ENCODE measurements around the gene PLCXD3. TPM values are rescaled to one million over a fixed set of nuclear protein-coding genes. Genes with fewer than 3 reads are reported as not detected.

Gene PLCXD3, protein sequence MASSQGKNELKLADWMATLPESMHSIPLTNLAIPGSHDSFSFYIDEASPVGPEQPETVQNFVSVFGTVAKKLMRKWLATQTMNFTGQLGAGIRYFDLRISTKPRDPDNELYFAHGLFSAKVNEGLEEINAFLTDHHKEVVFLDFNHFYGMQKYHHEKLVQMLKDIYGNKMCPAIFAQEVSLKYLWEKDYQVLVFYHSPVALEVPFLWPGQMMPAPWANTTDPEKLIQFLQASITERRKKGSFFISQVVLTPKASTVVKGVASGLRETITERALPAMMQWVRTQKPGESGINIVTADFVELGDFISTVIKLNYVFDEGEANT
- total RNA-seq (2012; rRNA removed) (under 0.01 TPM in 2 replicates), polyA plus RNA-seq (2012; rRNA removed) (0.01 and 0.02 TPM in 2 replicates), Bru-seq, nascent RNA (percentile 7 among the genes with signal in this experiment), BruChase-seq, experiment 1, labeled RNA remaining after a 6-hour chase (percentile 4 among the genes with signal in this experiment), BruChase-seq, experiment 2, labeled RNA remaining after a 2-hour chase (percentile 4 among the genes with signal in this experiment)
- polyA plus RNA-seq (2012; cell fraction: cytosol; rRNA removed): under 0.01 and 0.01 TPM in 2 replicates
- polyA plus RNA-seq (2012; cell fraction: nucleus; rRNA removed; ENCODE audit: low replicate concordance): 0.01 TPM in 1 of 2 replicates, not detected in the other
- long read RNA-seq: 0 reads

DNA sequence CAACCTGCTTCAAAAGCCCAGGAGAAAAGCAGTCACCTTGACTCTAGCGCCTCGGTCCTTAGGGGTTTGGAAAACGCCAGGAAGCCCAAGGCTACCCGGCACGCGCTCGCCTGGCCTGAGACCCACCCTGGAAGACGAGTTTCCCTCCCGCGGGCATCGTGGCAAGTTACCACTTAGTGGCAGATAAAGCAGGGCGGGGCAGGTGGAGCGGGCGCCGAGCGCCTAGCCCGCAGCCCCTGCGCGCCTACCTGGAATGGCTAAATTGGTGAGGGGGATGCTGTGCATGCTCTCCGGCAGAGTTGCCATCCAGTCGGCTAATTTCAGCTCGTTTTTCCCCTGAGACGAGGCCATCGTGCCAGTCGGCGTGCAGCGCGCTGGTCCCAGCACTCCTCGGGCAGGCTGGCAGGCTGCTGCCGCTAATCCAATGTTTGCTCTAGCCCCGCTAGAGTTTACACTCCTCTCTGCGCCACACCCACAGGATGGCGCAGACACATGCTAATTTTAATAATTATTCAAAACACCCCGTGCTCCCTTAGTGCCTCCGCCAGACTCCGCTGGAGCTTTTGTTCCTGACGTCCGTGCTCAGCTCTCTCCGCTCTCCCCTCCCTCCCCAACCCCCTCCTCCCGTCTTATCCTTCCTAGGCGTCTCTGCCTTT is at the start of gene PLCXD3:
Gene PLCXD3 (minus strand): TSS at position 426 of the 656 bp plus-strand sequence. CDS start 75 bp downstream, at position 351.
- intact Hi-C loops (cut with micrococcal nuclease): no loop called here
- BruUV-seq (replicated peaks): no TSS peak
- H2AFZ ChIP-seq (replicated peaks; ENCODE audit: low read length, poor library complexity): peak within 1 kb of the TSS; percentile 80
- no peak within 1 kb of the TSS for H3K18ac ChIP-seq (ENCODE audit: low read depth, low read length)
- H2AK9ac ChIP-seq (replicated peaks; ENCODE audit: low read depth, low read length, poor library complexity): no peak within 1 kb of the TSS
- no peak for TF ChIP-seq CHD1 (IDR thresholded peaks at IDR 0.05; ENCODE audit: low read depth, low read length)
- no peak for TF ChIP-seq SMC3 (IDR thresholded peaks at IDR 0.05; ENCODE audit: low read depth, low read length)
- no peak for TF ChIP-seq BHLHE40 (IDR thresholded peaks at IDR 0.05; ENCODE audit: low read depth, low read length)
- H3K4ac ChIP-seq (ENCODE audit: low read depth, low read length): no peak within 1 kb of the TSS
- no peak within 1 kb of the TSS for H2BK5ac ChIP-seq (ENCODE audit: low read depth, low read length, poor library complexity, severe bottlenecking)
- no peak within 1 kb of the TSS for H2BK15ac ChIP-seq (ENCODE audit: low read depth, low read length)
- no peak within 1 kb of the TSS for H3K9ac ChIP-seq (ENCODE audit: low read depth, low read length)
- in situ Hi-C loops (cut with MboI; ENCODE audit: low sequenced_read_pairs): no loop called here
- 1% methylated on average over 21 of the region's 41 CpGs; no CpG with 5 or more reads in 1 of the 2 experiments for WGBS, 2 experiments (ENCODE audit: extremely low coverage in 2 of 2, insufficient read length in 1 of 2)
- H4K5ac ChIP-seq (ENCODE audit: low read depth, low read length): no peak within 1 kb of the TSS
- H3K56ac ChIP-seq (ENCODE audit: extremely low read depth, insufficient read depth, low read length): no peak within 1 kb of the TSS
- ChIA-PET POLR2A (ENCODE audit: unreplicated experiment) (no interaction called here), CTCF (interaction anchor here (0.5 kb wide), 1 partner anchor 36 kb away, joined by 3 read pairs; no protein-coding TSS in a partner anchor)
- H3K27me3 ChIP-seq (ENCODE audit: control insufficient read depth, insufficient read depth, low read length): peaks cover 35% of the 10 kb centered on the region
- peak; percentile 66 for ATAC-seq (ENCODE audit: low read depth)
- H3K9me3 ChIP-seq (ENCODE audit: control insufficient read depth, insufficient read depth, low read length): peaks cover 2% of the 10 kb centered on the region; the same call in 1 of the 2 replicates
- H3K27ac ChIP-seq (ENCODE audit: insufficient read depth, low read length): no peak within 1 kb of the TSS
- no peak within 1 kb of the TSS for H3K23ac ChIP-seq (ENCODE audit: low read depth, low read length)
- H3K36me3 ChIP-seq (ENCODE audit: control insufficient read depth, insufficient read depth, low read length): no peaks in the 10 kb centered on the region
- no peak within 1 kb of the TSS for H2BK120ac ChIP-seq (ENCODE audit: low read depth, low read length)
- DNase-seq: no peak
- no peak within 1 kb of the TSS for H2AK5ac ChIP-seq (ENCODE audit: low read depth, low read length)
- no peaks in the 10 kb centered on the region for H3K79me1 ChIP-seq (ENCODE audit: low read depth in 1 of 2, low read length in 2 of 2)
- H3K14ac ChIP-seq (replicated peaks; ENCODE audit: low read depth, low read length): no peak within 1 kb of the TSS
- no peaks in the 10 kb centered on the region for H4K20me1 ChIP-seq (ENCODE audit: insufficient read depth, low read length)
- no peak within 1 kb of the TSS for H4K8ac ChIP-seq (ENCODE audit: low read depth in 2 of 2, low read length in 2 of 2)
- no peak within 1 kb of the TSS for H4K91ac ChIP-seq (ENCODE audit: insufficient read depth, low read depth, low read length)
- peak within 1 kb of the TSS; percentile 42 for H3K4me3 ChIP-seq (ENCODE audit: insufficient read depth, low read depth, low read length)
- dilution Hi-C loops (cut with HindIII; ENCODE audit: low sequenced_read_pairs, unreplicated experiment): no loop called here
- no peaks in the 10 kb centered on the region for H3K4me1 ChIP-seq (ENCODE audit: control insufficient read depth, insufficient read depth, low read length)
- peak within 1 kb of the TSS; percentile 95 for H3K4me2 ChIP-seq (ENCODE audit: low read depth, low read length)
- no peaks in the 10 kb centered on the region; the same call in 1 of the 2 replicates for H3K9me1 ChIP-seq (ENCODE audit: insufficient read depth, low read length)
- no peak within 1 kb of the TSS for H2BK20ac ChIP-seq (ENCODE audit: low read depth, low read length)

Measured in IMR-90 (cell line).